ENCODE results near the gene USP30.

- TF ChIP-seq CTCF (conservative IDR thresholded peaks at IDR 0.05; ENCODE audit: low read length) (no peak), EZH2phosphoT487 (IDR thresholded peaks at IDR 0.05; ENCODE audit: borderline replicate concordance) (no peak)
Measured at GRCh38 chr12:109036975-109037374, 15.4 kb upstream of the USP30 start.

All from Loucy (cell line).